Measurements from ENCODE around the gene LOC101059915.

The LOC101059915 gene

DNA sequence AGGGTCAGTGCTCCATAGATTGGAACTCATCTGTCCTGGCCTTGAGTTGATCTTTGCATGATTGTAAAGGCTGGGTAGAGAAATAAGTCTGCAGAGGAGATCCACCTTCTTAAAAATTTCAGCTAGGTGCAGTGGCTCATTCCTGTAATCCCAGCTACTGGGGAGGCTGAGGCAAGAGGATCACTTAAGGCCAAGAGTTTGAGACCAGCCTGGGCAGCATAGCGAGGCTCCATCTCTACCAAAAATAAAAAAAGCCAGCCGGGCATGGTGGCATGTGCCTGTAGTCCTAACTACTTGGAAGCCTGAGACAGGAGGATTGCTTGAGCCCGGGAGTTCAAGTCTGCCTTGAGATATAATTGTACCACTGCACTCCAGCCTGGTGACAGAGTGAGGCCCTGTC is 48.6 kb upstream of the LOC101059915 start:
- no peak for DNase-seq
- Mint-ChIP-seq H3K4me1 (ENCODE audit: low read depth) (peaks cover 69% of the 10 kb centered on the region), H3K36me3 (ENCODE audit: low read depth) (peaks cover 28% of the 10 kb centered on the region), H3K27ac (peak overlapping the region; percentile 93), H3K27me3 (no peaks in the 10 kb centered on the region), H3K9me3 (no peaks in the 10 kb centered on the region), H3K4me3 (peak overlapping the region; percentile 89)
- TF ChIP-seq, protein P1, sequence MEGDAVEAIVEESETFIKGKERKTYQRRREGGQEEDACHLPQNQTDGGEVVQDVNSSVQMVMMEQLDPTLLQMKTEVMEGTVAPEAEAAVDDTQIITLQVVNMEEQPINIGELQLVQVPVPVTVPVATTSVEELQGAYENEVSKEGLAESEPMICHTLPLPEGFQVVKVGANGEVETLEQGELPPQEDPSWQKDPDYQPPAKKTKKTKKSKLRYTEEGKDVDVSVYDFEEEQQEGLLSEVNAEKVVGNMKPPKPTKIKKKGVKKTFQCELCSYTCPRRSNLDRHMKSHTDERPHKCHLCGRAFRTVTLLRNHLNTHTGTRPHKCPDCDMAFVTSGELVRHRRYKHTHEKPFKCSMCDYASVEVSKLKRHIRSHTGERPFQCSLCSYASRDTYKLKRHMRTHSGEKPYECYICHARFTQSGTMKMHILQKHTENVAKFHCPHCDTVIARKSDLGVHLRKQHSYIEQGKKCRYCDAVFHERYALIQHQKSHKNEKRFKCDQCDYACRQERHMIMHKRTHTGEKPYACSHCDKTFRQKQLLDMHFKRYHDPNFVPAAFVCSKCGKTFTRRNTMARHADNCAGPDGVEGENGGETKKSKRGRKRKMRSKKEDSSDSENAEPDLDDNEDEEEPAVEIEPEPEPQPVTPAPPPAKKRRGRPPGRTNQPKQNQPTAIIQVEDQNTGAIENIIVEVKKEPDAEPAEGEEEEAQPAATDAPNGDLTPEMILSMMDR (IDR thresholded peaks at IDR 0.05), result no peak
- Histone ChIP-seq H3K27ac (ENCODE audit: low read depth in 1 of 2, low read length in 2 of 2) (peak overlapping the region; percentile 53 to 62), H3K4me1 (ENCODE audit: insufficient read depth, low read length) (peaks cover 87% of the 10 kb centered on the region), H3K36me3 (ENCODE audit: insufficient read depth, low read length) (peaks cover 17% of the 10 kb centered on the region), H3K9me3 (ENCODE audit: control insufficient read depth in 1 of 2, insufficient read depth in 1 of 2, low read length in 2 of 2) (no peaks in the 10 kb centered on the region), H3K4me3 (ENCODE audit: low read length) (peak overlapping the region; percentile 65), H3K27me3 (ENCODE audit: control insufficient read depth in 1 of 2, insufficient read depth in 2 of 2, low read length in 2 of 2) (no peaks in the 10 kb centered on the region)
- ChIA-PET POLR2A (interaction anchor here (1.5 to 2.4 kb wide), 3 partner anchors 10 to 562 kb away, joined by 3 to 14 read pairs (median 4); partner anchors contain the start of gene PIN4), CTCF (no interaction called here)
- ATAC-seq (ENCODE audit: poor library complexity), result no peak
- intact Hi-C loops (cut with DNase I, micrococcal nuclease), result no loop called here

GRCh38 chrX:71619193-71619592 is 48.2 kb upstream of the LOC101059915 start:
- Mint-ChIP-seq H3K9me3 (no peaks in the 10 kb centered on the region), H3K36me3 (ENCODE audit: low read depth) (peaks cover 28% of the 10 kb centered on the region), H3K27ac (peak overlapping the region; percentile 93), H3K4me1 (ENCODE audit: low read depth) (peaks cover 73% of the 10 kb centered on the region), H3K27me3 (no peaks in the 10 kb centered on the region), H3K4me3 (peak overlapping the region; percentile 89)
- ChIA-PET CTCF (no interaction called here), POLR2A (interaction anchor here (1.5 kb wide), 1 partner anchor 562 kb away, joined by 3 read pairs; the partner anchor contains the start of gene PIN4)
- Histone ChIP-seq H3K4me1 (ENCODE audit: insufficient read depth, low read length) (peaks cover 91% of the 10 kb centered on the region), H3K4me3 (ENCODE audit: low read length) (peak overlapping the region; percentile 65), H3K27me3 (ENCODE audit: control insufficient read depth in 1 of 2, insufficient read depth in 2 of 2, low read length in 2 of 2) (no peaks in the 10 kb centered on the region), H3K27ac (ENCODE audit: low read depth in 1 of 2, low read length in 2 of 2) (peak overlapping the region; percentile 35 to 62), H3K36me3 (ENCODE audit: insufficient read depth, low read length) (peaks cover 17% of the 10 kb centered on the region), H3K9me3 (ENCODE audit: control insufficient read depth in 1 of 2, insufficient read depth in 1 of 2, low read length in 2 of 2) (no peaks in the 10 kb centered on the region)
- intact Hi-C loops (cut with DNase I, micrococcal nuclease), result no loop called here
- ATAC-seq (ENCODE audit: poor library complexity), result peak; percentile 51
- DNase-seq, result peak in 6 of 14 experiments; percentile 41 to 85 (median 55)
- TF ChIP-seq, protein P1 (IDR thresholded peaks at IDR 0.05), result no peak

- Histone ChIP-seq H3K4me1 (ENCODE audit: insufficient read depth, low read length) (peaks cover 92% of the 10 kb centered on the region), H3K4me3 (ENCODE audit: low read length) (no peak overlapping the region), H3K27ac (ENCODE audit: low read depth in 1 of 2, low read length in 2 of 2) (peak overlapping the region; percentile 35 to 62), H3K27me3 (ENCODE audit: control insufficient read depth in 1 of 2, insufficient read depth in 2 of 2, low read length in 2 of 2) (no peaks in the 10 kb centered on the region), H3K36me3 (ENCODE audit: insufficient read depth, low read length) (peaks cover 14% of the 10 kb centered on the region), H3K9me3 (ENCODE audit: control insufficient read depth in 1 of 2, insufficient read depth in 1 of 2, low read length in 2 of 2) (no peaks in the 10 kb centered on the region)
- no peak for DNase-seq
- Mint-ChIP-seq H3K27me3 (no peaks in the 10 kb centered on the region), H3K27ac (peak overlapping the region; percentile 93), H3K4me3 (no peak overlapping the region), H3K9me3 (no peaks in the 10 kb centered on the region), H3K4me1 (ENCODE audit: low read depth) (peaks cover 73% of the 10 kb centered on the region), H3K36me3 (ENCODE audit: low read depth) (peaks cover 22% of the 10 kb centered on the region)
- no peak for ATAC-seq (ENCODE audit: poor library complexity)
- ChIA-PET POLR2A (interaction anchor here (1.5 kb wide), 1 partner anchor 561 kb away, joined by 3 read pairs; the partner anchor contains the start of gene PIN4), CTCF (no interaction called here)
- intact Hi-C loops (cut with DNase I, micrococcal nuclease), result no loop called here
- TF ChIP-seq, protein P1 (IDR thresholded peaks at IDR 0.05), result no peak
Observed at GRCh38 chrX:71619986-71620385, 47.4 kb upstream of the LOC101059915 start.
